Epithelial cell of proximal tubule (primary cell): Measurements from ENCODE around the gene HNF1A. TPM values are rescaled to one million over a fixed set of nuclear protein-coding genes. Genes with fewer than 3 reads are reported as not detected.
A peak's percentile ranks its signal among the peaks of the same experiment; 100 is the strongest.

Experiments
- DNase-seq: peaks from one replicate; pipeline ENCODE4 v3.0.0-alpha.2; 2011; ENCODE audit warnings: low read depth
- H3K4me3 ChIP-seq: 2 replicates; pipeline ENCODE4 v1.5.1; 2011; ENCODE audit warnings: low read depth, mild to moderate bottlenecking, low read length
- CTCF ChIP-seq: conservative IDR thresholded peaks from 2 replicates; pipeline ENCODE4 v1.5.1; 2012; ENCODE audit warnings: low read depth, mild to moderate bottlenecking, low read length
- total RNA-seq: library from RNA; depleted of rRNA; stranded (reverse); fragments of >200 nt; gene quantifications from 2 replicates; pipeline ENCODE4 v1.2.3, GENCODE V29; 2015

HNF1A gene
- total RNA-seq, 1 donor from 2014 or later = 0.17 TPM

GRCh38 chr12:120936197-120936596, 42.1 kb upstream of the HNF1A start:
- no peak for DNase-seq
- TF ChIP-seq CTCF = no peak

DNA sequence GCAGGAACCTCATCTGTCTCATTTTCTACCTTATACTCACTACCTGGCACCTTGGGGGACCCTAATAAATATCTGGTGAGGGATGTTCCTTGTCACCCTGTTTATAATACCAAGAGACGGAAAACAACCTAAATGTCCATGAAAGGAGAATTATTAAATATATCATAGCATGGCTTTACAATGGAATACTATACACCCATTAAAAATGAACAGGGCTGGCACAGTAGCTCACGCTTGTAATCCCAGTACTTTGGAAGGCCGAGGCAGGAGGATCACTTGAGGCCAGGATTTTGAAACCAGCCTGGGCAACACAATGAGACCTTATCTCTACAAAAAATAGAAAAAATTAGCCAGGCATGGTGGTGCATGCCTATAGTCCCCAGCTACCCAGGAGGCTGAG, 39.8 kb upstream of the HNF1A start:
- no peak overlapping the region for H3K4me3 ChIP-seq
- DNase-seq = no peak

More at GRCh38 chr12:120936197-120936596, 42.1 kb upstream of the HNF1A start:
- H3K4me3 ChIP-seq = no peak overlapping the region

GRCh38 chr12:120939523-120939922, 38.8 kb upstream of the HNF1A start:
- no peak for DNase-seq
- no peak for TF ChIP-seq CTCF
- no peak overlapping the region for H3K4me3 ChIP-seq

More for the DNA sequence above, 39.8 kb upstream of the HNF1A start:
- no peak for TF ChIP-seq CTCF

DNA sequence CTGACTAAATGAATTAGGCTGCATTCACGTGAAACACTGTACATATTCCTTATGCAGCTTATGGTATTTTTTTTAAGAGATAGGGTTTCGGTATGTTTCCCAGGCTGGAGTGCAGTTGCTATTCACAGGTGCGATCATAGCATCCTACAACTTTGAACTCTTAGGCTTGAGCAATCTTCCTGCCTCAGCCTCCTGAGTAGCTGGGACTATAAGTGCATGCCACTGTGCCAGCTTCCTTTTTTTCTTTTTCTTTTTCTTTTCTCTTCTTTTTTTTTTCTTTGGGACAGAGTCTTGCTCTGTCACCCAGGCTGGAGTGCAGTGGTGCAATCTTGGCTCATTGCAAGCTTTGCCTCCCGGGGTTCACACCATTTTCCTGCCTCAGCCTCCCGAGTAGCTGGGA, 38.3 kb upstream of the HNF1A start:
- TF ChIP-seq CTCF = no peak
- DNase-seq = no peak
- H3K4me3 ChIP-seq = no peak overlapping the region

- no peak overlapping the region for H3K4me3 ChIP-seq
- DNase-seq = peak; percentile 91
- TF ChIP-seq CTCF = no peak
Measured at GRCh38 chr12:120940799-120941198, 37.5 kb upstream of the HNF1A start.

DNA sequence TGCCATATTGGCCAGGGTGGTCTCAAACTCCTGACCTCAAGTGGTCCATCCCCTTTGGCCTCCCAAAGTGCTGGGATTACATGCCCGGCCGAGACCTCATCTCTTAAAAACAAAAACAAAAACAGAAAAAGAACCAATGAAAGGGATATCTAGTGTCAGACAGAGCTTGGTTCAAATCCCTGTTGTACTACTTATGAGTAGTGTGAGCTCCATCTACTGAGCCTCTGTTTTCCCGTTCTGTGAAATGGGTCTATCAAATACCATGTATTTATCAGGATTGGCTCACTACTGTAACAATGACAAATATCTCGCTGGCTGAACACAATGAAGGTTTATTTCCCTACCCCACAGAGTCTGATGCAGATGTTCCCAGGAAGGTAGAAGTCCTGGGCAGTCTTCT, 36.9 kb upstream of the HNF1A start:
- no peak for DNase-seq
- TF ChIP-seq CTCF = no peak
- H3K4me3 ChIP-seq = no peak overlapping the region

DNA sequence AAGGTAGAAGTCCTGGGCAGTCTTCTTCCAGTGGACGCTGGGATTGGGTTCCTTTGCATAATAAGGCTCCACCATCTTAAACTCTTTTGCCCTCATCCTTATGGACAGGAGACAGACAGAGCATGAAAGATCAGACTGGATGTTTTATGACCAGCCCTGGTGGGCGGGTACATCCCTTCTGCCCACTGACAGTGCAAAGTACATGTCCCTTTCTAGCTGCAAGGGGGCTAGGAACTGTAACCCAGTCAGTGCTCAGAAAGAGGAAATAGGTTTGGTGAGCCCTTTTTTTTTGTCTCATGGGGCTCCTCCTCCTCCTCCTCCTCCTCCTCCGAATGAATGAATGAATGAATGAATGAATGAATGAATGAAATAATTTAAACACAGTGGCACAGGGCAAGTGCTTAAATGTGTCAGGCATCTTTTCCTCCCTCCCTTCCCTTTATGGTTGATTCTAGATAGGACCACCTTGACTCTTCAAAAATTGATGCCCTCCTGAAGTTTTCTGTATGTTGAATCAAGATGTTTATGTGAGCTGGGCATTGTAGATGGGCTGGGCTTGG, 36.4 kb upstream of the HNF1A start:
- no peak for TF ChIP-seq CTCF
- DNase-seq = no peak
- H3K4me3 ChIP-seq = no peak overlapping the region
